IMR-90 (cell line): ENCODE results near the gene ZFAND6. TPM values are rescaled to one million over a fixed set of nuclear protein-coding genes. Genes with fewer than 3 reads are reported as not detected.
"Not testable (repeated sequence)": the region's sequence is repeated elsewhere in the genome, so short reads cannot be mapped to it uniquely, and the experiment has no call there.

ENCODE experiments used
- ATAC-seq: fragments of 200-7000 bp; cut with Tn5 transposase; 2 replicates; pipeline ENCODE4 v1.9.1; 2020; ENCODE audit warnings: low read depth, mild to moderate bottlenecking, moderate library complexity
- BruUV-seq: library from RNA; stranded (reverse); fragments of 400-500 nt; replicated peaks from 2 replicates; lab custom pipeline; 2021; lab: Mats Ljungman, UMichigan
- CTCF ChIA-PET: fragments of 300-600 bp; formaldehyde crosslinking; extraction: SDS; loops from one replicate; lab custom pipeline; 2021; ENCODE audit warnings: antibody characterized with exemption; lab: Yijun Ruan, JAX
- POLR2A ChIA-PET: fragments of 300-600 bp; sonication (Branson Sonifier 250); formaldehyde crosslinking; loops from one replicate; lab custom pipeline; 2022; ENCODE audit warnings: antibody characterized with exemption; ENCODE audit not compliant: unreplicated experiment; lab: Charles Lee
- DNase-seq: peaks from one replicate; pipeline ENCODE4 v3.0.0; 2013
- H2AFZ ChIP-seq: replicated peaks from 2 replicates; pipeline ENCODE3; 2013; ENCODE audit warnings: low read length, mild to moderate bottlenecking; ENCODE audit not compliant: poor library complexity
- H2AK5ac ChIP-seq: 2 replicates; pipeline ENCODE4 v1.6.1; 2013; ENCODE audit warnings: low read depth, low read length, inconsistent platforms
- H2AK9ac ChIP-seq: replicated peaks from 2 replicates; pipeline ENCODE3; 2013; ENCODE audit warnings: mild to moderate bottlenecking, low read depth, low read length, moderate library complexity; ENCODE audit not compliant: poor library complexity
- H2BK120ac ChIP-seq: 2 replicates; pipeline ENCODE4 v1.6.1; 2013; ENCODE audit warnings: low read depth, low read length, inconsistent platforms
- H2BK15ac ChIP-seq: 3 replicates; pipeline ENCODE4 v1.6.1; 2013; ENCODE audit warnings: low read depth, low read length, inconsistent platforms
- H2BK20ac ChIP-seq: 2 replicates; pipeline ENCODE4 v1.6.1; 2013; ENCODE audit warnings: low read depth, mild to moderate bottlenecking, inconsistent platforms, low read length, moderate library complexity
- H2BK5ac ChIP-seq: 2 replicates; pipeline ENCODE4 v1.6.1; 2013; ENCODE audit warnings: mild to moderate bottlenecking, low read depth, low read length, inconsistent platforms; ENCODE audit not compliant: poor library complexity, severe bottlenecking
- H3K14ac ChIP-seq: replicated peaks from 2 replicates; pipeline ENCODE4 v1.6.1; 2013; ENCODE audit warnings: low read depth, low read length, inconsistent platforms
- H3K18ac ChIP-seq: 2 replicates; pipeline ENCODE4 v1.6.1; 2013; ENCODE audit warnings: low read depth, low read length, control low read depth
- H3K23ac ChIP-seq: 2 replicates; pipeline ENCODE4 v1.6.1; 2013; ENCODE audit warnings: low read depth, low read length, inconsistent platforms
- H3K27ac ChIP-seq: 2 replicates; pipeline ENCODE4 v1.5.1; 2013; ENCODE audit warnings: mild to moderate bottlenecking, control low read depth, low read length; ENCODE audit not compliant: insufficient read depth
- H3K27me3 ChIP-seq: 2 replicates; pipeline ENCODE4 v1.6.1; 2013; ENCODE audit warnings: low read length; ENCODE audit not compliant: control insufficient read depth, insufficient read depth
- H3K36me3 ChIP-seq: 2 replicates; pipeline ENCODE4 v1.6.1; 2013; ENCODE audit warnings: low read length, mixed read lengths; ENCODE audit not compliant: control insufficient read depth, insufficient read depth
- H3K4ac ChIP-seq: 2 replicates; pipeline ENCODE4 v1.6.1; 2013; ENCODE audit warnings: low read depth, low read length, inconsistent platforms
- H3K4me1 ChIP-seq: 2 replicates; pipeline ENCODE4 v1.6.1; 2013; ENCODE audit warnings: low read length, mixed read lengths; ENCODE audit not compliant: control insufficient read depth, insufficient read depth
- H3K4me2 ChIP-seq: 2 replicates; pipeline ENCODE4 v1.6.1; 2013; ENCODE audit warnings: low read depth, mild to moderate bottlenecking, control low read depth, low read length, moderate library complexity
- H3K4me3 ChIP-seq: 2 replicates; pipeline ENCODE4 v1.5.1; 2013; ENCODE audit warnings: low read depth, mild to moderate bottlenecking, control low read depth, low read length, moderate library complexity; ENCODE audit not compliant: insufficient read depth
- H3K56ac ChIP-seq: 2 replicates; pipeline ENCODE4 v1.6.1; 2013; ENCODE audit warnings: low read length, inconsistent platforms; ENCODE audit not compliant: insufficient read depth; ENCODE audit errors: extremely low read depth
- H3K79me1 ChIP-seq, 2 experiments: 2 replicates each; pipeline ENCODE4 v1.6.1; 2013; ENCODE audit warnings: low read length in 2 of 2, inconsistent platforms in 1 of 2, low read depth in 1 of 2
- H3K9ac ChIP-seq: 2 replicates; pipeline ENCODE4 v1.6.1; 2013; ENCODE audit warnings: low read depth, low read length, control low read depth
- H3K9me1 ChIP-seq: 2 replicates; pipeline ENCODE4 v1.6.1; 2013; ENCODE audit warnings: low read length, inconsistent platforms; ENCODE audit not compliant: insufficient read depth
- H3K9me3 ChIP-seq: 2 replicates; pipeline ENCODE4 v1.6.1; 2013; ENCODE audit warnings: low read length; ENCODE audit not compliant: control insufficient read depth, insufficient read depth
- H4K20me1 ChIP-seq: 2 replicates; pipeline ENCODE4 v1.6.1; 2013; ENCODE audit warnings: low read length, inconsistent platforms; ENCODE audit not compliant: insufficient read depth
- H4K5ac ChIP-seq: 2 replicates; pipeline ENCODE4 v1.6.1; 2013; ENCODE audit warnings: mild to moderate bottlenecking, low read depth, low read length, control low read depth
- H4K8ac ChIP-seq, 2 experiments: 2 replicates each; pipeline ENCODE4 v1.6.1; 2013; ENCODE audit warnings: low read depth in 2 of 2, low read length in 2 of 2, control low read depth in 1 of 2, inconsistent platforms in 1 of 2
- H4K91ac ChIP-seq: 2 replicates; pipeline ENCODE4 v1.6.1; 2013; ENCODE audit warnings: low read depth, low read length, inconsistent platforms; ENCODE audit not compliant: insufficient read depth
- WGBS, 2 experiments: methylation state at CpG; one replicate each; pipeline versions ENCODE4 v1.1.5 to v1.1.7; 2013; ENCODE audit warnings: missing lambda C conversion rate in 2 of 2; ENCODE audit not compliant: insufficient read length in 1 of 2; ENCODE audit errors: extremely low coverage in 2 of 2; 5-methylcytosine and 5-hydroxymethylcytosine counted together
- dilution Hi-C: fragments of 300-500 bp; cut with HindIII; formaldehyde crosslinking; loops from one replicate; pipeline ENCODE4 v1.14.3; 2018; ENCODE audit warnings: low sequenced_read_pairs; ENCODE audit not compliant: unreplicated experiment
- in situ Hi-C: fragments of 300-500 bp; cut with MboI; formaldehyde crosslinking; loops from 3 replicates; pipeline ENCODE4 v1.14.3; 2019; ENCODE audit warnings: low sequenced_read_pairs, inconsistent platforms, mixed read lengths
- intact Hi-C: fragments of 100-400 bp; cut with micrococcal nuclease; formaldehyde crosslinking; loops from 2 replicates; pipeline ENCODE4 v1.10.0; 2022
- polyA plus RNA-seq, 3 experiments: library from polyadenylated mRNA; depleted of rRNA; stranded (reverse); fragments of >200 nt; gene quantifications; 2 replicates each; pipeline ENCODE4 v1.2.3, GENCODE V29; 2012; ENCODE audit warnings: low replicate concordance in 1 of 3
- total RNA-seq: library from RNA; depleted of rRNA; stranded (reverse); fragments of >200 nt; gene quantifications from 2 replicates; pipeline ENCODE4 v1.2.3, GENCODE V29; 2012

ZFAND6 gene
- total and polyA plus RNA-seq, 2 of the 4 experiments (the other 2 are of a cell fraction): 77.5 to 96.4 TPM

DNA sequence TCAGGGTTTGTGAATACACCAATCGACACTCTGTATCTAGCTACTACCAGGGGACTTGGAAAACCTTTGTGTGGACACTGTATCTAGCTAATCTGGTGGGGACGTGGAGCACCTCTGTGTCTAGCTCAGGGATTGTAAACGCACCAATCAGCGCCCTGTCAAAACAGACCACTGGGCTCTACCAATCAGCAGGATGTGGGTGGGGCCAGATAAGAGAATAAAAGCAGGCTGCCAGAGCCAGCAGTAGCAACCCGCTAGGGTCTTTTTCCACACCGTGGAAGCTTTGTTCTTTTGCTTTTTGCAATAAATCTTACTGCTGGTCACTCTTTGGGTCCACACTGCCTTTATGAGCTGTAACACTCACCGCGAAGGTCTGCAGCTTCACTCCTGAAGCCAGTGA lies 42.3 kb upstream of the ZFAND6 start:
- ATAC-seq, BruUV-seq, intact Hi-C loops: not testable (repeated sequence)

More for the DNA sequence above, 42.3 kb upstream of the ZFAND6 start:
- in situ Hi-C loops, H3K14ac ChIP-seq, dilution Hi-C loops, H4K8ac ChIP-seq, H4K5ac ChIP-seq, H4K20me1 ChIP-seq, H3K36me3 ChIP-seq, H3K9me3 ChIP-seq, H2BK20ac ChIP-seq, H3K4me3 ChIP-seq, H3K4me2 ChIP-seq, H3K27ac ChIP-seq, H2AK9ac ChIP-seq, H4K91ac ChIP-seq, H3K79me1 ChIP-seq, DNase-seq, H3K4ac ChIP-seq, H2AFZ ChIP-seq, H3K4me1 ChIP-seq, H3K23ac ChIP-seq, H3K27me3 ChIP-seq, H2BK5ac ChIP-seq, H3K56ac ChIP-seq, H2AK5ac ChIP-seq, POLR2A ChIA-PET, H3K9ac ChIP-seq, H3K9me1 ChIP-seq, H2BK120ac ChIP-seq, H2BK15ac ChIP-seq, H3K18ac ChIP-seq, CTCF ChIA-PET: not testable (repeated sequence)
- WGBS, 2 experiments: no CpG with 5 or more reads among the region's 8 CpGs
